HCT116 (cell line): Measurements from ENCODE around the gene IL1RAP.

ENCODE experiments used
- CEBPB ChIP-seq: IDR thresholded peaks from 2 replicates; pipeline ENCODE4 v1.6.1; 2012; ENCODE audit warnings: low read depth
- EZH2 ChIP-seq: fragments of 200-600 bp; sonication (generic); IDR thresholded peaks from 2 replicates; pipeline ENCODE4 v1.6.1; 2017; ENCODE audit warnings: antibody characterized with exemption, mixed run types
- POLR2A ChIP-seq: IDR thresholded peaks from 2 replicates; pipeline ENCODE4 v1.7.0; 2011; ENCODE audit warnings: borderline replicate concordance; ENCODE audit not compliant: insufficient read depth, insufficient read length; ENCODE audit errors: extremely low read depth
- POLR2AphosphoS5 ChIP-seq: IDR thresholded peaks from 2 replicates; pipeline ENCODE4 v1.6.1; 2011; ENCODE audit warnings: mild to moderate bottlenecking, low read depth, low read length, moderate library complexity
- RAD21 ChIP-seq: IDR thresholded peaks from 2 replicates; pipeline ENCODE4 v1.6.1; 2012; ENCODE audit warnings: low read depth, mild to moderate bottlenecking
- SP1 ChIP-seq: IDR thresholded peaks from 2 replicates; pipeline ENCODE4 v1.6.1; 2012; ENCODE audit warnings: low read depth
- YY1 ChIP-seq: IDR thresholded peaks from 2 replicates; pipeline ENCODE4 v1.6.1; 2011; ENCODE audit warnings: low read length, low read depth, moderate library complexity, mild to moderate bottlenecking; ENCODE audit not compliant: insufficient replicate concordance; ENCODE audit errors: extremely low read depth
- ZFX ChIP-seq: fragments of 450-650 bp; IDR thresholded peaks from 2 replicates; pipeline ENCODE4 v1.6.1; 2017
- ZNF274 ChIP-seq: fragments of 200-500 bp; sonication (Bioruptor generic); IDR thresholded peaks from 2 replicates; pipeline ENCODE4 v1.6.1; 2014; ENCODE audit warnings: mild to moderate bottlenecking, low read depth, low read length, inconsistent platforms
- TF ChIP-seq, protein P1 (sequence below), 3 experiments: fragments of 200-600 bp in 1 of 3; sonication (generic) in 1 of 3; IDR thresholded peaks in 2 of 3; conservative IDR thresholded peaks in 1 of 3; 2 replicates each; pipeline ENCODE4 v1.5.1; 2012 to 2017; ENCODE audit warnings: low read depth in 2 of 3, low read length in 2 of 3, antibody characterized with exemption in 1 of 3, borderline replicate concordance in 1 of 3, control low read depth in 1 of 3, mild to moderate bottlenecking in 1 of 3, mixed read lengths in 1 of 3, mixed run types in 1 of 3, moderate library complexity in 1 of 3; ENCODE audit not compliant: insufficient read depth in 1 of 3
- TF ChIP-seq, protein P2 (sequence below): IDR thresholded peaks from 2 replicates; pipeline ENCODE4 v1.6.1; 2012
- TF ChIP-seq, protein P3 (sequence below): IDR thresholded peaks from 2 replicates; pipeline ENCODE4 v1.6.1; 2012; ENCODE audit warnings: low read depth
- TF ChIP-seq, protein P4 (sequence below): IDR thresholded peaks from 2 replicates; pipeline ENCODE4 v1.6.1; 2011; ENCODE audit warnings: mild to moderate bottlenecking, low read length, moderate library complexity; ENCODE audit not compliant: insufficient replicate concordance; ENCODE audit errors: extremely low read depth
- TF ChIP-seq, protein P5 (sequence below): IDR thresholded peaks from 2 replicates; pipeline ENCODE4 v1.6.1; 2012

DNA sequence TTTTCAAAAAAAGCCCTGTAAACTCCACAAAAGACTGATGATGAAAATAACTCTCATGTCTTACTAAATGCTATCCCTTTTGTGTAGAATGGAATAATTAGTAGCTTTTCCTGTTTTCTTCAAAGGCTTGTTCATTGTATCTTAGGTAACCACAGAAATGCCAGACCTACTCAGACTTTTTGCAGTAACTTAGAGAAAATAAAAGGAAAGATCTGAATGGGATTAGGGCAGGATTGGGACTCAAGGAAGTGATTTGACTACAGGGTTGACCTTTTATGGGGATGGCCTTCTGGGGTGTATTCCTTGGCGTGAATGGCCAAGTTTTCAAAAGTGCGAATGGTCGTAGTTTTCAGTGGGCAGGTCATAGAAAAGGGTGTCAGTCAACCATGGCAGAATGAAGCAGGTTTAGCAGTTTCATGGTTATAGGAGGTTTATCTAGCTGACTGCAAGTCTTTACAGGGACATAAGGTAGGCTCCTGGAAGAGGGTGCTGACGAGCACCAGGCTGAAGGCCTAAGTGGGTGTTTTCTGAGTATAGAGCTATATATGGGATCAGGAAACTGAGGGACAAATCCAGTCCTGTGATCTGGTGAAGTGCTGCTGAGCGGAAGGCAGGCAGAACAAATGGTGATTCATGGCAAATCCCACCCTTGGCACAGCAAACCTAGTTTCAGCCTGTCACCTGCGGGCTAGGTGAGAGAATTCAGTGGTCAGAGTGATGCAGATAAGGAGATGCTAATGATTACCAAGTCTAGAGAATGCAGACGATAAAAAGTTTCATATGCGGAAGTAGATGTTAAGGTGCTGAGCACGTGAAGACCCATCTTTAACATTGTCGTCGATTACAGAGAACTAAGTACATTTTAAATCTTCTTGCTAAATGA, 46.4 kb downstream of the IL1RAP start:
- TF ChIP-seq, protein P1, sequence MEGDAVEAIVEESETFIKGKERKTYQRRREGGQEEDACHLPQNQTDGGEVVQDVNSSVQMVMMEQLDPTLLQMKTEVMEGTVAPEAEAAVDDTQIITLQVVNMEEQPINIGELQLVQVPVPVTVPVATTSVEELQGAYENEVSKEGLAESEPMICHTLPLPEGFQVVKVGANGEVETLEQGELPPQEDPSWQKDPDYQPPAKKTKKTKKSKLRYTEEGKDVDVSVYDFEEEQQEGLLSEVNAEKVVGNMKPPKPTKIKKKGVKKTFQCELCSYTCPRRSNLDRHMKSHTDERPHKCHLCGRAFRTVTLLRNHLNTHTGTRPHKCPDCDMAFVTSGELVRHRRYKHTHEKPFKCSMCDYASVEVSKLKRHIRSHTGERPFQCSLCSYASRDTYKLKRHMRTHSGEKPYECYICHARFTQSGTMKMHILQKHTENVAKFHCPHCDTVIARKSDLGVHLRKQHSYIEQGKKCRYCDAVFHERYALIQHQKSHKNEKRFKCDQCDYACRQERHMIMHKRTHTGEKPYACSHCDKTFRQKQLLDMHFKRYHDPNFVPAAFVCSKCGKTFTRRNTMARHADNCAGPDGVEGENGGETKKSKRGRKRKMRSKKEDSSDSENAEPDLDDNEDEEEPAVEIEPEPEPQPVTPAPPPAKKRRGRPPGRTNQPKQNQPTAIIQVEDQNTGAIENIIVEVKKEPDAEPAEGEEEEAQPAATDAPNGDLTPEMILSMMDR (IDR thresholded peaks at IDR 0.05 in 2 of 3, conservative IDR thresholded peaks at IDR 0.05 in 1 of 3; ENCODE audit: borderline replicate concordance in 1 of 3, insufficient read depth in 1 of 3, low read depth in 2 of 3, low read length in 2 of 3), result no peak
- TF ChIP-seq, protein P2, sequence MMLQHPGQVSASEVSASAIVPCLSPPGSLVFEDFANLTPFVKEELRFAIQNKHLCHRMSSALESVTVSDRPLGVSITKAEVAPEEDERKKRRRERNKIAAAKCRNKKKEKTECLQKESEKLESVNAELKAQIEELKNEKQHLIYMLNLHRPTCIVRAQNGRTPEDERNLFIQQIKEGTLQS, result no peak
- TF ChIP-seq CEBPB (no peak), SP1 (no peak), POLR2A (no peak), EZH2 (no peak), YY1 (no peak), POLR2AphosphoS5 (no peak), RAD21 (no peak), ZNF274 (no peak), ZFX (no peak)
- TF ChIP-seq, protein P3, sequence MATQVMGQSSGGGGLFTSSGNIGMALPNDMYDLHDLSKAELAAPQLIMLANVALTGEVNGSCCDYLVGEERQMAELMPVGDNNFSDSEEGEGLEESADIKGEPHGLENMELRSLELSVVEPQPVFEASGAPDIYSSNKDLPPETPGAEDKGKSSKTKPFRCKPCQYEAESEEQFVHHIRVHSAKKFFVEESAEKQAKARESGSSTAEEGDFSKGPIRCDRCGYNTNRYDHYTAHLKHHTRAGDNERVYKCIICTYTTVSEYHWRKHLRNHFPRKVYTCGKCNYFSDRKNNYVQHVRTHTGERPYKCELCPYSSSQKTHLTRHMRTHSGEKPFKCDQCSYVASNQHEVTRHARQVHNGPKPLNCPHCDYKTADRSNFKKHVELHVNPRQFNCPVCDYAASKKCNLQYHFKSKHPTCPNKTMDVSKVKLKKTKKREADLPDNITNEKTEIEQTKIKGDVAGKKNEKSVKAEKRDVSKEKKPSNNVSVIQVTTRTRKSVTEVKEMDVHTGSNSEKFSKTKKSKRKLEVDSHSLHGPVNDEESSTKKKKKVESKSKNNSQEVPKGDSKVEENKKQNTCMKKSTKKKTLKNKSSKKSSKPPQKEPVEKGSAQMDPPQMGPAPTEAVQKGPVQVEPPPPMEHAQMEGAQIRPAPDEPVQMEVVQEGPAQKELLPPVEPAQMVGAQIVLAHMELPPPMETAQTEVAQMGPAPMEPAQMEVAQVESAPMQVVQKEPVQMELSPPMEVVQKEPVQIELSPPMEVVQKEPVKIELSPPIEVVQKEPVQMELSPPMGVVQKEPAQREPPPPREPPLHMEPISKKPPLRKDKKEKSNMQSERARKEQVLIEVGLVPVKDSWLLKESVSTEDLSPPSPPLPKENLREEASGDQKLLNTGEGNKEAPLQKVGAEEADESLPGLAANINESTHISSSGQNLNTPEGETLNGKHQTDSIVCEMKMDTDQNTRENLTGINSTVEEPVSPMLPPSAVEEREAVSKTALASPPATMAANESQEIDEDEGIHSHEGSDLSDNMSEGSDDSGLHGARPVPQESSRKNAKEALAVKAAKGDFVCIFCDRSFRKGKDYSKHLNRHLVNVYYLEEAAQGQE, result no peak
- TF ChIP-seq, protein P4, sequence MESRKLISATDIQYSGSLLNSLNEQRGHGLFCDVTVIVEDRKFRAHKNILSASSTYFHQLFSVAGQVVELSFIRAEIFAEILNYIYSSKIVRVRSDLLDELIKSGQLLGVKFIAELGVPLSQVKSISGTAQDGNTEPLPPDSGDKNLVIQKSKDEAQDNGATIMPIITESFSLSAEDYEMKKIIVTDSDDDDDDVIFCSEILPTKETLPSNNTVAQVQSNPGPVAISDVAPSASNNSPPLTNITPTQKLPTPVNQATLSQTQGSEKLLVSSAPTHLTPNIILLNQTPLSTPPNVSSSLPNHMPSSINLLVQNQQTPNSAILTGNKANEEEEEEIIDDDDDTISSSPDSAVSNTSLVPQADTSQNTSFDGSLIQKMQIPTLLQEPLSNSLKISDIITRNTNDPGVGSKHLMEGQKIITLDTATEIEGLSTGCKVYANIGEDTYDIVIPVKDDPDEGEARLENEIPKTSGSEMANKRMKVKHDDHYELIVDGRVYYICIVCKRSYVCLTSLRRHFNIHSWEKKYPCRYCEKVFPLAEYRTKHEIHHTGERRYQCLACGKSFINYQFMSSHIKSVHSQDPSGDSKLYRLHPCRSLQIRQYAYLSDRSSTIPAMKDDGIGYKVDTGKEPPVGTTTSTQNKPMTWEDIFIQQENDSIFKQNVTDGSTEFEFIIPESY, result no peak
- TF ChIP-seq, protein P5, sequence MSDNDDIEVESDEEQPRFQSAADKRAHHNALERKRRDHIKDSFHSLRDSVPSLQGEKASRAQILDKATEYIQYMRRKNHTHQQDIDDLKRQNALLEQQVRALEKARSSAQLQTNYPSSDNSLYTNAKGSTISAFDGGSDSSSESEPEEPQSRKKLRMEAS, result no peak
